Fibroblast of lung (primary cell): Measurements from ENCODE around the gene DPP10.

Experiments
- CTCF ChIP-seq, 2 donors: IDR thresholded peaks in 1 of 2; conservative IDR thresholded peaks in 1 of 2; 1 replicate in 1 of 2; 2 replicates in 1 of 2; pipeline ENCODE4 v1.5.1; 2011 to 2012; ENCODE audit warnings: low read length in 2 of 2, control low read depth in 1 of 2, inconsistent platforms in 1 of 2, low read depth in 1 of 2, mild to moderate bottlenecking in 1 of 2
- EZH2 ChIP-seq: IDR thresholded peaks from 2 replicates; pipeline ENCODE4 v1.5.1; 2012; ENCODE audit warnings: low read length, control low read depth, mild to moderate bottlenecking; ENCODE audit errors: missing control alignments

- peak in 1 of 2 donors; percentile 4 for TF ChIP-seq CTCF (conservative IDR thresholded peaks at IDR 0.05 in 1 of 2, IDR thresholded peaks at IDR 0.05 in 1 of 2; ENCODE audit: low read depth in 1 of 2, low read length in 2 of 2)
- no peak for TF ChIP-seq EZH2
These were observed 100.9 kb downstream of the DPP10 start for GRCh38 chr2:114543236-114543766.
